Liver (tissue), 10 donors: ENCODE results near the gene PGLYRP3. TPM values are rescaled to one million over a fixed set of nuclear protein-coding genes. Genes with fewer than 3 reads are reported as not detected.
A peak's percentile ranks its signal among the peaks of the same experiment; 100 is the strongest.

Source experiments
- DNase-seq: peaks from one replicate; pipeline ENCODE4 v3.0.0-alpha.2; 2017; ENCODE audit warnings: low spot score
- H3K27ac ChIP-seq, 2 donors: one replicate each; pipeline ENCODE4 v1.7.0; 2013; ENCODE audit warnings: inconsistent platforms in 2 of 2, low read length in 2 of 2, control low read depth in 1 of 2, low read depth in 1 of 2, mild to moderate bottlenecking in 1 of 2
- H3K27me3 ChIP-seq, 4 donors: one replicate each; pipeline versions ENCODE4 v1.6.1 to v1.7.0; 2013; ENCODE audit warnings: low read length in 3 of 4, inconsistent platforms in 1 of 4, mild to moderate bottlenecking in 1 of 4, moderate library complexity in 1 of 4; ENCODE audit not compliant: control insufficient read depth in 4 of 4, insufficient read depth in 4 of 4
- H3K36me3 ChIP-seq, 4 donors: one replicate each; pipeline versions ENCODE4 v1.6.1 to v1.7.0; 2013; ENCODE audit warnings: low read length in 3 of 4, mild to moderate bottlenecking in 3 of 4, low read depth in 1 of 4, moderate library complexity in 1 of 4; ENCODE audit not compliant: control insufficient read depth in 4 of 4, insufficient read depth in 3 of 4
- H3K4me1 ChIP-seq, 4 donors: one replicate each; pipeline versions ENCODE4 v1.6.1 to v1.7.0; 2013; ENCODE audit warnings: low read length in 3 of 4, mild to moderate bottlenecking in 3 of 4, moderate library complexity in 1 of 4; ENCODE audit not compliant: control insufficient read depth in 4 of 4, insufficient read depth in 4 of 4
- H3K4me3 ChIP-seq, 3 donors: one replicate each; pipeline versions ENCODE4 v1.6.1 to v1.7.0; 2013; ENCODE audit warnings: low read length in 3 of 3, control low read depth in 1 of 3, low read depth in 1 of 3, mild to moderate bottlenecking in 1 of 3
- H3K9ac ChIP-seq, 2 donors: one replicate each; pipeline ENCODE4 v1.7.0; 2013; ENCODE audit warnings: low read length in 2 of 2, mild to moderate bottlenecking in 2 of 2, moderate library complexity in 2 of 2, control low read depth in 1 of 2, low read depth in 1 of 2
- H3K9me3 ChIP-seq, 4 donors: one replicate each; pipeline versions ENCODE4 v1.6.1 to v1.7.0; 2013; ENCODE audit warnings: low read length in 3 of 4; ENCODE audit not compliant: control insufficient read depth in 4 of 4
- EGR1 ChIP-seq, 2 donors: IDR thresholded peaks; 2 replicates each; pipeline ENCODE4 v1.6.1; 2016 to 2018; ENCODE audit warnings: antibody characterized with exemption in 2 of 2, low read depth in 2 of 2
- FOXA1 ChIP-seq: IDR thresholded peaks from 2 replicates; pipeline ENCODE4 v1.6.1; 2016; ENCODE audit warnings: antibody characterized with exemption
- GABPA ChIP-seq, 2 donors: IDR thresholded peaks in 1 of 2; conservative IDR thresholded peaks in 1 of 2; 2 replicates each; pipeline ENCODE4 v1.6.1; 2016; ENCODE audit warnings: antibody characterized with exemption in 2 of 2, mild to moderate bottlenecking in 1 of 2, moderate library complexity in 1 of 2
- HNF4A ChIP-seq, 2 donors: conservative IDR thresholded peaks; 2 replicates each; pipeline ENCODE4 v1.6.1; 2016; ENCODE audit warnings: antibody characterized with exemption in 2 of 2, mild to moderate bottlenecking in 2 of 2
- HNF4G ChIP-seq: IDR thresholded peaks from 2 replicates; pipeline ENCODE4 v1.6.1; 2016; ENCODE audit warnings: antibody characterized with exemption
- JUND ChIP-seq, 2 donors: IDR thresholded peaks; 2 replicates each; pipeline ENCODE4 v1.6.1; 2016; ENCODE audit warnings: antibody characterized with exemption in 2 of 2
- RAD21 ChIP-seq, 2 donors: IDR thresholded peaks; 2 replicates each; pipeline ENCODE4 v1.6.1; 2016; ENCODE audit warnings: antibody characterized with exemption in 2 of 2, mild to moderate bottlenecking in 2 of 2
- RXRA ChIP-seq, 2 donors: IDR thresholded peaks; 2 replicates each; pipeline ENCODE4 v1.6.1; 2017 to 2018; ENCODE audit warnings: antibody characterized with exemption in 2 of 2, mild to moderate bottlenecking in 1 of 2
- SP1 ChIP-seq: IDR thresholded peaks from 2 replicates; pipeline ENCODE4 v1.6.1; 2018; ENCODE audit warnings: antibody characterized with exemption, mild to moderate bottlenecking
- TAF1 ChIP-seq: conservative IDR thresholded peaks from 2 replicates; pipeline ENCODE4 v1.6.1; 2016; ENCODE audit warnings: antibody characterized with exemption, mild to moderate bottlenecking
- YY1 ChIP-seq: IDR thresholded peaks from 2 replicates; pipeline ENCODE4 v1.6.1; 2016; ENCODE audit warnings: antibody characterized with exemption, mild to moderate bottlenecking
- WGBS: extraction: QIAGEN DNeasy Blood & Tissue Kit; methylation state at CpG from one replicate; pipeline ENCODE4 v1.1.7; 2013; 5-methylcytosine and 5-hydroxymethylcytosine counted together
- polyA plus RNA-seq, 2 donors: library from polyadenylated mRNA; stranded (reverse) in 1 of 2; unstranded in 1 of 2; fragments of 200-250 nt in 1 of 2; fragments of >200 nt in 1 of 2; fragmentation: Nextera tagmentation in 1 of 2; extraction: Ambion mirVana in 1 of 2; gene quantifications; one replicate each; pipeline versions ENCODE4 v1.2.1 to v1.2.3, GENCODE V29; 2013 to 2015
- small RNA-seq: library from RNA; depleted of rRNA; stranded (forward); fragments of <200 nt; gene quantifications from one replicate; pipeline ENCODE3, GENCODE V24; 2014
- total RNA-seq, 2 donors: library from RNA; depleted of rRNA; stranded (reverse); fragments of >200 nt; gene quantifications; one replicate each; pipeline ENCODE4 v1.2.3, GENCODE V29; 2014
- TF ChIP-seq, protein P1 (sequence below): IDR thresholded peaks from 2 replicates; pipeline ENCODE4 v1.6.1; 2016; ENCODE audit warnings: antibody characterized with exemption
- TF ChIP-seq, protein P2 (sequence below): IDR thresholded peaks from 2 replicates; pipeline ENCODE4 v1.6.1; 2016; ENCODE audit warnings: antibody characterized with exemption
- TF ChIP-seq, protein P3 (sequence below): fragments of 150-350 bp; IDR thresholded peaks from 2 replicates; pipeline ENCODE4 v1.5.1; 2017; ENCODE audit warnings: improper control_type of control experiment, low read depth, low read length; ENCODE audit not compliant: missing input control
- TF ChIP-seq, protein P4 (sequence below): IDR thresholded peaks from 2 replicates; pipeline ENCODE4 v1.6.1; 2016; ENCODE audit warnings: antibody characterized with exemption, mild to moderate bottlenecking
- donor health status: healthy.
- donor health status: healthy.
- donor health status: healthy.
- donor health status: healthy.
- donor health status: healthy.

Gene PGLYRP3
- total and polyA plus RNA-seq, 4 donors = not detected

DNA sequence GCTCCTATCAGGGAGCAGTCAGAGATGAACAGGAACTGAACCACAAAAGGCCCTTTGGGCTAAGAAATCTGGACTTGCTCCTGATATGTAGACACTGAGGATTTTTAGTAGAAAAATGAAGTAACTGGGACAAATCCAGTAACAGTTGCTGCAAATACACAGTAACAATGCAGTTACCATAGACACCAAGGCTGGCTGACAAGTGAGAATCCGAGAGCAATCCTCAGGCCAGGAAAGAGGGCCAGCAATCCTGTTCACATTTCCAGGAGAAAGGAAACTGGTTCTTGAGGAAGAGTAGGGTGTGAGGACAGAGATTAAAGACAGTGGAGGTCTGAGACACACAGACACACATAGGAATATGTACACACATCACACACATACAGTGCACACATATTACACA, 62.6 kb downstream of the PGLYRP3 start:
- H3K27ac ChIP-seq = no peak overlapping the region
- WGBS = 72% methylated on average over 1 of the region's 1 CpG
- H3K4me1 ChIP-seq = no peaks in the 10 kb centered on the region
- TF ChIP-seq GABPA (IDR thresholded peaks at IDR 0.05 in 1 of 2, conservative IDR thresholded peaks at IDR 0.05 in 1 of 2) (no peak), TAF1 (no peak), HNF4A (conservative IDR thresholded peaks at IDR 0.05) (no peak), YY1 (no peak)
- TF ChIP-seq, protein P1, sequence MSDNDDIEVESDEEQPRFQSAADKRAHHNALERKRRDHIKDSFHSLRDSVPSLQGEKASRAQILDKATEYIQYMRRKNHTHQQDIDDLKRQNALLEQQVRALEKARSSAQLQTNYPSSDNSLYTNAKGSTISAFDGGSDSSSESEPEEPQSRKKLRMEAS = no peak
- H3K36me3 ChIP-seq = no peaks in the 10 kb centered on the region
- no peak for DNase-seq
- no peak overlapping the region for H3K4me3 ChIP-seq
- H3K9me3 ChIP-seq = no peaks in the 10 kb centered on the region
- H3K9ac ChIP-seq = no peak overlapping the region
- H3K27me3 ChIP-seq = peaks cover 0 to 7% (median 0%) of the 10 kb centered on the region in 4 donors

DNA sequence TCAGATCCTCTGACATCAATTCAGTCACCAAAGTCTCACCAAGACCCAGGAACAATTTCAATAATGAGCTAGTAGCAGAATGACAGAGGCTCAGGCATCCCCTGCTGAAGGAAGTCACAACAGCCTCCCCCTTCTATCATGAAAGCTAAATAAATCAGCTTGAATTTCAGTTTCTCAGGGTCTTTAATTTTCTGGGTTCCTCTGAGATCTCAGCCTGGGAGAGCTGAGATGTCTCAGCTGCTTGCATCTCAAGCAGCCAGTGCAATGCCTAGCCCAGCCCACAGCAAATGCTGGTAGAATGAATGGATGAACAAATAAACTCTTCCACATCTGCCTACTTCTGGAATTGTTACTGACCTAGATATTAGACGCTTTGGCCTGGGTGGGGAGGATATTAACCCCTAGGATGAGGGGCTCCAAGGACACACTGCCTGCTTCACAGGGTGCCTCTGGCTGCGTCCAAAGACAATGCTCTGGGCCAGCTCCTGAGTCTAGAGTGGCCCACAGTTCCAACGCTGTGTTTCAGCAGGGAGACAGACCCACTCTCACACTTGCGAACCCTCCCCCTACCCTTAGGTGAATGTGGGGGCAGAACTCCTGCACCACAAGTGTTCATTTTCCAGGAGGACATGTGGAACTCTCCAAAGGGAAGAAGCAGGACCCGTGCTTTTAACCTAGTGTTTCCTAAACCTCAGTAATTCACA, 64.4 kb downstream of the PGLYRP3 start:
- Histone ChIP-seq H3K27me3 (peaks cover 0 to 7% (median 0%) of the 10 kb centered on the region in 4 donors), H3K4me3 (no peak overlapping the region), H3K9me3 (no peaks in the 10 kb centered on the region), H3K4me1 (no peaks in the 10 kb centered on the region), H3K9ac (no peak overlapping the region), H3K36me3 (no peaks in the 10 kb centered on the region), H3K27ac (no peak overlapping the region)
- TF ChIP-seq, protein P2, sequence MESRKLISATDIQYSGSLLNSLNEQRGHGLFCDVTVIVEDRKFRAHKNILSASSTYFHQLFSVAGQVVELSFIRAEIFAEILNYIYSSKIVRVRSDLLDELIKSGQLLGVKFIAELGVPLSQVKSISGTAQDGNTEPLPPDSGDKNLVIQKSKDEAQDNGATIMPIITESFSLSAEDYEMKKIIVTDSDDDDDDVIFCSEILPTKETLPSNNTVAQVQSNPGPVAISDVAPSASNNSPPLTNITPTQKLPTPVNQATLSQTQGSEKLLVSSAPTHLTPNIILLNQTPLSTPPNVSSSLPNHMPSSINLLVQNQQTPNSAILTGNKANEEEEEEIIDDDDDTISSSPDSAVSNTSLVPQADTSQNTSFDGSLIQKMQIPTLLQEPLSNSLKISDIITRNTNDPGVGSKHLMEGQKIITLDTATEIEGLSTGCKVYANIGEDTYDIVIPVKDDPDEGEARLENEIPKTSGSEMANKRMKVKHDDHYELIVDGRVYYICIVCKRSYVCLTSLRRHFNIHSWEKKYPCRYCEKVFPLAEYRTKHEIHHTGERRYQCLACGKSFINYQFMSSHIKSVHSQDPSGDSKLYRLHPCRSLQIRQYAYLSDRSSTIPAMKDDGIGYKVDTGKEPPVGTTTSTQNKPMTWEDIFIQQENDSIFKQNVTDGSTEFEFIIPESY = no peak
- no peak for TF ChIP-seq HNF4A (conservative IDR thresholded peaks at IDR 0.05)
- TF ChIP-seq TAF1 = no peak
- TF ChIP-seq, protein P1 = no peak
- TF ChIP-seq FOXA1 = no peak
- TF ChIP-seq, protein P3, sequence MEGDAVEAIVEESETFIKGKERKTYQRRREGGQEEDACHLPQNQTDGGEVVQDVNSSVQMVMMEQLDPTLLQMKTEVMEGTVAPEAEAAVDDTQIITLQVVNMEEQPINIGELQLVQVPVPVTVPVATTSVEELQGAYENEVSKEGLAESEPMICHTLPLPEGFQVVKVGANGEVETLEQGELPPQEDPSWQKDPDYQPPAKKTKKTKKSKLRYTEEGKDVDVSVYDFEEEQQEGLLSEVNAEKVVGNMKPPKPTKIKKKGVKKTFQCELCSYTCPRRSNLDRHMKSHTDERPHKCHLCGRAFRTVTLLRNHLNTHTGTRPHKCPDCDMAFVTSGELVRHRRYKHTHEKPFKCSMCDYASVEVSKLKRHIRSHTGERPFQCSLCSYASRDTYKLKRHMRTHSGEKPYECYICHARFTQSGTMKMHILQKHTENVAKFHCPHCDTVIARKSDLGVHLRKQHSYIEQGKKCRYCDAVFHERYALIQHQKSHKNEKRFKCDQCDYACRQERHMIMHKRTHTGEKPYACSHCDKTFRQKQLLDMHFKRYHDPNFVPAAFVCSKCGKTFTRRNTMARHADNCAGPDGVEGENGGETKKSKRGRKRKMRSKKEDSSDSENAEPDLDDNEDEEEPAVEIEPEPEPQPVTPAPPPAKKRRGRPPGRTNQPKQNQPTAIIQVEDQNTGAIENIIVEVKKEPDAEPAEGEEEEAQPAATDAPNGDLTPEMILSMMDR = no peak
- no peak for TF ChIP-seq RXRA (IDR thresholded peaks at IDR 0.05)
- TF ChIP-seq JUND (IDR thresholded peaks at IDR 0.05) = no peak
- TF ChIP-seq SP1 = no peak
- TF ChIP-seq RAD21 (IDR thresholded peaks at IDR 0.05) = no peak
- TF ChIP-seq HNF4G = no peak
- TF ChIP-seq EGR1 (IDR thresholded peaks at IDR 0.05; ENCODE audit: low read depth in 2 of 2) = no peak
- TF ChIP-seq, protein P4, sequence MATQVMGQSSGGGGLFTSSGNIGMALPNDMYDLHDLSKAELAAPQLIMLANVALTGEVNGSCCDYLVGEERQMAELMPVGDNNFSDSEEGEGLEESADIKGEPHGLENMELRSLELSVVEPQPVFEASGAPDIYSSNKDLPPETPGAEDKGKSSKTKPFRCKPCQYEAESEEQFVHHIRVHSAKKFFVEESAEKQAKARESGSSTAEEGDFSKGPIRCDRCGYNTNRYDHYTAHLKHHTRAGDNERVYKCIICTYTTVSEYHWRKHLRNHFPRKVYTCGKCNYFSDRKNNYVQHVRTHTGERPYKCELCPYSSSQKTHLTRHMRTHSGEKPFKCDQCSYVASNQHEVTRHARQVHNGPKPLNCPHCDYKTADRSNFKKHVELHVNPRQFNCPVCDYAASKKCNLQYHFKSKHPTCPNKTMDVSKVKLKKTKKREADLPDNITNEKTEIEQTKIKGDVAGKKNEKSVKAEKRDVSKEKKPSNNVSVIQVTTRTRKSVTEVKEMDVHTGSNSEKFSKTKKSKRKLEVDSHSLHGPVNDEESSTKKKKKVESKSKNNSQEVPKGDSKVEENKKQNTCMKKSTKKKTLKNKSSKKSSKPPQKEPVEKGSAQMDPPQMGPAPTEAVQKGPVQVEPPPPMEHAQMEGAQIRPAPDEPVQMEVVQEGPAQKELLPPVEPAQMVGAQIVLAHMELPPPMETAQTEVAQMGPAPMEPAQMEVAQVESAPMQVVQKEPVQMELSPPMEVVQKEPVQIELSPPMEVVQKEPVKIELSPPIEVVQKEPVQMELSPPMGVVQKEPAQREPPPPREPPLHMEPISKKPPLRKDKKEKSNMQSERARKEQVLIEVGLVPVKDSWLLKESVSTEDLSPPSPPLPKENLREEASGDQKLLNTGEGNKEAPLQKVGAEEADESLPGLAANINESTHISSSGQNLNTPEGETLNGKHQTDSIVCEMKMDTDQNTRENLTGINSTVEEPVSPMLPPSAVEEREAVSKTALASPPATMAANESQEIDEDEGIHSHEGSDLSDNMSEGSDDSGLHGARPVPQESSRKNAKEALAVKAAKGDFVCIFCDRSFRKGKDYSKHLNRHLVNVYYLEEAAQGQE = no peak
- 54% methylated on average over 5 of the region's 5 CpGs for WGBS
- peak; percentile 14 for DNase-seq

Small RNA genes within 50 kb of the gene (small RNA-seq; reads per million reads assigned to genes)
- not detected for gene RNU6-160P

Other genes starting within 250 kb of the PGLYRP3 start
- gene SPRR2B, start 241.3 kb downstream of the PGLYRP3 start, total RNA-seq = not detected
- not detected for gene SPRR2B, start 241.3 kb downstream of the PGLYRP3 start, polyA plus RNA-seq
- gene SPRR2E, start 218.4 kb downstream of the PGLYRP3 start, total RNA-seq = not detected
- not detected for gene SPRR2E, start 218.4 kb downstream of the PGLYRP3 start, polyA plus RNA-seq
- not detected for gene SPRR2F, start 199.4 kb downstream of the PGLYRP3 start, total RNA-seq
- not detected for gene SPRR2F, start 199.4 kb downstream of the PGLYRP3 start, polyA plus RNA-seq
- not detected for gene SPRR2G, start 162.1 kb downstream of the PGLYRP3 start, total RNA-seq
- not detected for gene SPRR2G, start 162.1 kb downstream of the PGLYRP3 start, polyA plus RNA-seq
- not detected for gene LELP1, start 109.5 kb downstream of the PGLYRP3 start, total RNA-seq
- not detected for gene LELP1, start 109.5 kb downstream of the PGLYRP3 start, polyA plus RNA-seq
- gene PRR9, start 95.4 kb downstream of the PGLYRP3 start, total RNA-seq = not detected
- not detected for gene PRR9, start 95.4 kb downstream of the PGLYRP3 start, polyA plus RNA-seq
- not detected for gene LORICRIN, start 53.3 kb downstream of the PGLYRP3 start, total RNA-seq
- gene LORICRIN, start 53.3 kb downstream of the PGLYRP3 start, polyA plus RNA-seq = not detected
- not detected for gene PGLYRP4, start 35.9 kb upstream of the PGLYRP3 start, total RNA-seq
- gene PGLYRP4, start 35.9 kb upstream of the PGLYRP3 start, polyA plus RNA-seq = not detected
- 100 to 1,000 TPM; 191 to 603 TPM for gene S100A9, start 44.9 kb upstream of the PGLYRP3 start, total RNA-seq
- gene S100A9, start 44.9 kb upstream of the PGLYRP3 start, polyA plus RNA-seq = 100 to 1,000 TPM in 1 of 2 donors, 10 to 100 TPM in 1; 35.0 to 125 TPM
- gene S100A12, start 62.7 kb upstream of the PGLYRP3 start, total RNA-seq = 10 to 100 TPM; 19.5 to 35.2 TPM
- 1 to 10 TPM; 3.3 to 4.7 TPM for gene S100A12, start 62.7 kb upstream of the PGLYRP3 start, polyA plus RNA-seq
- 10 to 100 TPM; 38.4 to 99.3 TPM for gene S100A8, start 78.1 kb upstream of the PGLYRP3 start, total RNA-seq
- 10 to 100 TPM; 40.4 to 43.4 TPM for gene S100A8, start 78.1 kb upstream of the PGLYRP3 start, polyA plus RNA-seq
- not detected for gene S100A7A, start 103.6 kb upstream of the PGLYRP3 start, total RNA-seq
- not detected for gene S100A7A, start 103.6 kb upstream of the PGLYRP3 start, polyA plus RNA-seq
- gene S100A7, start 147.7 kb upstream of the PGLYRP3 start, total RNA-seq = not detected
- not detected for gene S100A7, start 147.7 kb upstream of the PGLYRP3 start, polyA plus RNA-seq
- gene S100A6, start 223.0 kb upstream of the PGLYRP3 start, total RNA-seq = 100 to 1,000 TPM in 1 of 2 donors, 1 to 10 TPM in 1; 5.7 to 124 TPM
- 10 to 100 TPM; 27.3 to 30.0 TPM for gene S100A6, start 223.0 kb upstream of the PGLYRP3 start, polyA plus RNA-seq
- gene S100A5, start 228.0 kb upstream of the PGLYRP3 start, total RNA-seq = not detected
- gene S100A5, start 228.0 kb upstream of the PGLYRP3 start, polyA plus RNA-seq = not detected
- gene S100A4, start 232.9 kb upstream of the PGLYRP3 start, total RNA-seq = 10 to 100 TPM in 1 of 2 donors, 1 to 10 TPM in 1; 4.8 to 69.8 TPM
- gene S100A4, start 232.9 kb upstream of the PGLYRP3 start, polyA plus RNA-seq = 10 to 100 TPM; 16.3 to 17.1 TPM
- not detected for gene S100A3, start 236.3 kb upstream of the PGLYRP3 start, total RNA-seq
- not detected for gene S100A3, start 236.3 kb upstream of the PGLYRP3 start, polyA plus RNA-seq